Peyer's patch (tissue), 4 donors: ENCODE measurements around the gene SPAG16. TPM values are rescaled to one million over a fixed set of nuclear protein-coding genes. Genes with fewer than 3 reads are reported as not detected.

Experiments used
- DNase-seq, 3 donors: peaks; one replicate each; pipeline ENCODE4 v3.0.0-alpha.2; 2017 to 2019
- H3K27ac ChIP-seq, 4 donors: fragments of 200-600 bp; sonication (generic); one replicate each; pipeline ENCODE4 v1.5.1; 2016 to 2019
- H3K27me3 ChIP-seq, 2 donors: fragments of 200-600 bp; sonication (generic); one replicate each; pipeline ENCODE4 v1.5.1; 2019
- H3K36me3 ChIP-seq, 3 donors: fragments of 200-600 bp; sonication (generic); one replicate each; pipeline ENCODE4 v1.5.1; 2016 to 2019
- H3K4me1 ChIP-seq, 4 donors: fragments of 200-600 bp; sonication (generic); one replicate each; pipeline ENCODE4 v1.5.1; 2016 to 2019
- H3K4me3 ChIP-seq, 4 donors: fragments of 200-600 bp; sonication (generic); 1 replicate in 3 of 4; 2 replicates in 1 of 4; pipeline ENCODE4 v1.5.1; 2016 to 2019; ENCODE audit warnings: mild to moderate bottlenecking in 1 of 4
- H3K9me3 ChIP-seq, 4 donors: fragments of 200-600 bp; sonication (generic); one replicate each; pipeline ENCODE4 v1.5.1; 2016 to 2019; ENCODE audit warnings: mild to moderate bottlenecking in 1 of 4
- POLR2A ChIP-seq, 2 donors: fragments of 450-650 bp; IDR thresholded peaks; one replicate each; pipeline ENCODE4 v1.5.1; 2017; ENCODE audit warnings: antibody characterized with exemption in 2 of 2, mild to moderate bottlenecking in 2 of 2, moderate library complexity in 2 of 2
- total RNA-seq, 4 donors: library from RNA; depleted of rRNA; stranded (reverse); fragments of >200 nt; gene quantifications; one replicate each; pipeline ENCODE4 v1.1.0, GENCODE V29; 2016
- TF ChIP-seq, protein P1 (sequence below), 6 experiments: fragments of 450-650 bp in 4 of 6; fragments of 200-600 bp in 2 of 6; sonication (generic) in 1 of 6; IDR thresholded peaks; one replicate each; pipeline ENCODE4 v1.5.1; 2017 to 2019; ENCODE audit warnings: antibody characterized with exemption in 6 of 6, mild to moderate bottlenecking in 3 of 6, moderate library complexity in 1 of 6

Gene SPAG16
- total RNA-seq, 4 donors from 2014 or later: 5.5 to 43.7 (median 10.0) TPM

DNA sequence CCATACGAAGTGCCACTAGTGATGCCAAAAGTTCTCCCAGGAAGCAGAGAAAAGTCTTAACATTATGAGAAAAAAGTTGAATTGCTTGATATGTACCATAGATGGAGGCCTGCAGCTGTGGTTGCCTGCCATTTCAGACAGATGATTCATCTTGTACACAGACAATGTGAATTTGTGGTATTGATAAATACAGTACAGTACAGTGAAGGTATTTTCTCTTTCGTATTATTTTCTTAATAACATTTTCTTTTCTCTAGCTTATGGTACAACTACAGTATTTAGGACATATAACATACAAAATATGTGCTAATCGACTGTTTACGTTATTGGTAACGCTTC, 1093.0 kb downstream of the SPAG16 start:
- DNase-seq: no peak
- TF ChIP-seq, protein P1, sequence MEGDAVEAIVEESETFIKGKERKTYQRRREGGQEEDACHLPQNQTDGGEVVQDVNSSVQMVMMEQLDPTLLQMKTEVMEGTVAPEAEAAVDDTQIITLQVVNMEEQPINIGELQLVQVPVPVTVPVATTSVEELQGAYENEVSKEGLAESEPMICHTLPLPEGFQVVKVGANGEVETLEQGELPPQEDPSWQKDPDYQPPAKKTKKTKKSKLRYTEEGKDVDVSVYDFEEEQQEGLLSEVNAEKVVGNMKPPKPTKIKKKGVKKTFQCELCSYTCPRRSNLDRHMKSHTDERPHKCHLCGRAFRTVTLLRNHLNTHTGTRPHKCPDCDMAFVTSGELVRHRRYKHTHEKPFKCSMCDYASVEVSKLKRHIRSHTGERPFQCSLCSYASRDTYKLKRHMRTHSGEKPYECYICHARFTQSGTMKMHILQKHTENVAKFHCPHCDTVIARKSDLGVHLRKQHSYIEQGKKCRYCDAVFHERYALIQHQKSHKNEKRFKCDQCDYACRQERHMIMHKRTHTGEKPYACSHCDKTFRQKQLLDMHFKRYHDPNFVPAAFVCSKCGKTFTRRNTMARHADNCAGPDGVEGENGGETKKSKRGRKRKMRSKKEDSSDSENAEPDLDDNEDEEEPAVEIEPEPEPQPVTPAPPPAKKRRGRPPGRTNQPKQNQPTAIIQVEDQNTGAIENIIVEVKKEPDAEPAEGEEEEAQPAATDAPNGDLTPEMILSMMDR (IDR thresholded peaks at IDR 0.05): no peak
- TF ChIP-seq POLR2A (IDR thresholded peaks at IDR 0.05): no peak

DNA sequence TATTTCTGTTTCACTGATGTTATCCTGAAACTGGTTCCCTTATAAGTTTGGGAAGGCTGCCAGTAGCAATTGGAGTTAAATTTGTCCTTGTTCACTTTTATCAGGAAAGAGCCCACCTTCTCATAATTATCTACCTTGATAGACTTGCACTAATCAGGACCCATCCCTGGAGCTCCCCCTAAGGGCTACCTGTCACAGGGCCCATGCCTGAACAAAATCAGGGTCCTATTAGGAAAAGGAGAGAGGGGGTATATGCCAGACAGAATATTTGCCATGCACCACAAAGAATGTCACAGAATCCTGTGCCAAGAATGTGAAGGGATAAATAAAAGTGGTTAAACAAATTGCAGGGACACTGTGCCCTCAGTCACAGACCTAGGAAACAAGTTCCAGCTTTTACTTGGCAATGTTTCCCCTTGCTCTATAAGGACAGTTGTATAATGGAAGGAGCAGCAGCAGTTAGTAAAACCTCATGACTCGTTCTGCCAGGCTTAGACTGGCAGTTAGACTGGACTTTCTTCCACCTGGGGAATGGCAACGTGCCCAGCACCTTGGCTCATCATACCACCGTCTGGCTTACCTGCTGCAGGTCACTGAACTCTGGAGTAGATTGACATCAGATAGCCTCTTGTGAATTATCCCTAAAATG, 1094.3 kb downstream of the SPAG16 start:
- Histone ChIP-seq H3K27ac (no peak overlapping the region), H3K9me3 (no peaks in the 10 kb centered on the region), H3K36me3 (no peaks in the 10 kb centered on the region), H3K4me1 (no peaks in the 10 kb centered on the region), H3K4me3 (no peak overlapping the region), H3K27me3 (no peaks in the 10 kb centered on the region)
- DNase-seq: no peak
- TF ChIP-seq, protein P1 (IDR thresholded peaks at IDR 0.05): no peak
- no peak for TF ChIP-seq POLR2A (IDR thresholded peaks at IDR 0.05)

More for the DNA sequence above, 1093.0 kb downstream of the SPAG16 start:
- Histone ChIP-seq H3K9me3 (no peaks in the 10 kb centered on the region), H3K36me3 (no peaks in the 10 kb centered on the region), H3K4me1 (no peaks in the 10 kb centered on the region), H3K27ac (no peak overlapping the region), H3K27me3 (no peaks in the 10 kb centered on the region), H3K4me3 (no peak overlapping the region)

- TF ChIP-seq, protein P1 (IDR thresholded peaks at IDR 0.05): no peak
- TF ChIP-seq POLR2A (IDR thresholded peaks at IDR 0.05): no peak
- Histone ChIP-seq H3K4me1 (no peaks in the 10 kb centered on the region), H3K27ac (no peak overlapping the region), H3K36me3 (no peaks in the 10 kb centered on the region), H3K9me3 (no peaks in the 10 kb centered on the region), H3K27me3 (no peaks in the 10 kb centered on the region), H3K4me3 (no peak overlapping the region)
- no peak for DNase-seq
These were observed 1095.0 kb downstream of the SPAG16 start for GRCh38 chr2:214379227-214379626.

GRCh38 chr2:214380681-214381080, 1096.4 kb downstream of the SPAG16 start:
- TF ChIP-seq, protein P1 (IDR thresholded peaks at IDR 0.05): no peak
- no peak for TF ChIP-seq POLR2A (IDR thresholded peaks at IDR 0.05)
- Histone ChIP-seq H3K4me1 (no peaks in the 10 kb centered on the region), H3K4me3 (no peak overlapping the region), H3K9me3 (no peaks in the 10 kb centered on the region), H3K36me3 (no peaks in the 10 kb centered on the region), H3K27me3 (no peaks in the 10 kb centered on the region), H3K27ac (no peak overlapping the region)
- no peak for DNase-seq

- no peaks in the 10 kb centered on the region for H3K36me3 ChIP-seq
- H3K27me3 ChIP-seq: no peaks in the 10 kb centered on the region
- H3K9me3 ChIP-seq: no peaks in the 10 kb centered on the region
- H3K4me3 ChIP-seq: no peak overlapping the region
- DNase-seq: no peak
- H3K4me1 ChIP-seq: no peaks in the 10 kb centered on the region
- H3K27ac ChIP-seq: no peak overlapping the region
- TF ChIP-seq, protein P1 (IDR thresholded peaks at IDR 0.05): no peak
- TF ChIP-seq POLR2A (IDR thresholded peaks at IDR 0.05): no peak
These were observed 1098.0 kb downstream of the SPAG16 start for GRCh38 chr2:214382229-214382628.

DNA sequence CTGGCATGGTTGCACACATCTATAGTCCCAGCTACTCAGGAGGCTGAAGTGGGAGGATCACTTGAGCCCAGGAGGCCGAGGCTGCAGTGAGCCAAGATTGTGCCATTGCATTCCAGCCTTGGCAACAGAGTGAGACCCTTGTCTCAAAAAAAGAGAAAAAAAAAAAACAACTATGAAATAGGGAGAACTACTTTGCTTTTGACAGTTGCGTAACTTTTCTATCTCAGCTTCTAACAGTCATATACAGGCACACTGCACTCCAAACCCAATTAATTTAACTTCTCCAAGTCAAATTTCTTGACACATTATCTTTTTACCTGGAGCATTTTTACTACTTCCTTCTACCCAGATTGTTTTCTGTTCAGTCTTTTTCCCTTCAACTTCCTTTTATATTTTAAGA, 1102.5 kb downstream of the SPAG16 start:
- H3K4me3 ChIP-seq: no peak overlapping the region
- TF ChIP-seq, protein P1 (IDR thresholded peaks at IDR 0.05): no peak
- TF ChIP-seq POLR2A (IDR thresholded peaks at IDR 0.05): no peak
- no peak for DNase-seq
- no peak overlapping the region for H3K27ac ChIP-seq
- no peaks in the 10 kb centered on the region for H3K27me3 ChIP-seq
- H3K9me3 ChIP-seq: no peaks in the 10 kb centered on the region
- H3K36me3 ChIP-seq: no peaks in the 10 kb centered on the region
- H3K4me1 ChIP-seq: no peaks in the 10 kb centered on the region
